GM19023 (cell line): ENCODE data around the gene TIAM2.
"Not testable (repeated sequence)": the region's sequence is repeated elsewhere in the genome, so short reads cannot be mapped to it uniquely, and the experiment has no call there.

Experiments used
- ATAC-seq: cut with Tn5 transposase; IDR thresholded peaks from one replicate; pipeline ENCODE4 v1.9.1; 2021; ENCODE audit warnings: mild to moderate bottlenecking, moderate library complexity; ENCODE audit not compliant: unreplicated experiment

The TIAM2 gene

GRCh38 chr6:154989448-154989847 lies 5.7 kb upstream of the TIAM2 start:
- ATAC-seq, result no peak

- ATAC-seq, result no peak
Measured at GRCh38 chr6:154991207-154991606, 3.9 kb upstream of the TIAM2 start.

GRCh38 chr6:154993026-154993425 lies 2.1 kb upstream of the TIAM2 start:
- no peak for ATAC-seq

GRCh38 chr6:154993710-154994109 lies 1.4 kb upstream of the TIAM2 start:
- ATAC-seq, result no peak

- no peak for ATAC-seq
Measured at GRCh38 chr6:154994836-154995253, 270 bp upstream of the TIAM2 start.

- ATAC-seq, result no peak
Measured at GRCh38 chr6:154996016-154996590, 988 bp downstream of the TIAM2 start.

GRCh38 chr6:154996841-154997311 lies 1.8 kb downstream of the TIAM2 start:
- ATAC-seq, result no peak

- ATAC-seq, result no peak
Measured at GRCh38 chr6:154998855-154999254, 3.7 kb downstream of the TIAM2 start.

GRCh38 chr6:155001482-155001881 lies 6.4 kb downstream of the TIAM2 start:
- ATAC-seq, result no peak

GRCh38 chr6:155001934-155002333 lies 6.8 kb downstream of the TIAM2 start:
- no peak for ATAC-seq

- no peak for ATAC-seq
Measured at GRCh38 chr6:155003476-155003875, 8.4 kb downstream of the TIAM2 start.

- ATAC-seq, result no peak
Measured at GRCh38 chr6:155004017-155004416, 8.9 kb downstream of the TIAM2 start.

GRCh38 chr6:155004576-155005372 lies 9.7 kb downstream of the TIAM2 start:
- ATAC-seq, result no peak

- no peak for ATAC-seq
Measured at GRCh38 chr6:155008625-155009024, 13.5 kb downstream of the TIAM2 start.

- ATAC-seq, result no peak
Measured at GRCh38 chr6:155010940-155011339, 15.8 kb downstream of the TIAM2 start.

GRCh38 chr6:155011809-155012291 lies 16.7 kb downstream of the TIAM2 start:
- no peak for ATAC-seq

- no peak for ATAC-seq
Measured at GRCh38 chr6:155013457-155013876, 18.4 kb downstream of the TIAM2 start.

GRCh38 chr6:155014137-155014536 lies 19.0 kb downstream of the TIAM2 start:
- ATAC-seq, result no peak

GRCh38 chr6:155014670-155015300 lies 19.7 kb downstream of the TIAM2 start:
- ATAC-seq, result no peak

- not testable (repeated sequence) for ATAC-seq
Measured at GRCh38 chr6:155018415-155018814, 23.3 kb downstream of the TIAM2 start.

GRCh38 chr6:155021680-155022079 lies 26.6 kb downstream of the TIAM2 start:
- no peak for ATAC-seq

GRCh38 chr6:155022721-155023120 lies 27.6 kb downstream of the TIAM2 start:
- no peak for ATAC-seq
